ENCODE results near the gene TMEM107.

Gene TMEM107

GRCh38 chr17:8176197-8176940 lies at the start of gene TMEM107 (continued):
- TF ChIP-seq KLF7 (tag by site-specific recombination; IDR thresholded peaks at IDR 0.05; ENCODE audit: borderline replicate concordance), result 0 out of 2 replicates have a peak, but pooled peaks have one; percentile 65

GRCh38 chr17:8224891-8225812 lies 49.0 kb upstream of the TMEM107 start:
- H3K9me3 ChIP-seq (ENCODE audit: control insufficient read depth, insufficient read depth, low read depth, low read length), result no peaks in the 10 kb centered on the region
- peaks cover 12% of the 10 kb centered on the region for H3K4me1 ChIP-seq (ENCODE audit: control insufficient read depth, insufficient read depth, low read length)
- H3K4me3 ChIP-seq (ENCODE audit: low read depth, low read length), result no peak overlapping the region
- CTCF ChIA-PET, result interaction anchor here (0.6 to 2.1 kb wide), 9 partner anchors 39 to 561 kb away, joined by 3 to 8 read pairs (median 3); partner anchors contain the start of gene ALOXE3
- H3K36me3 ChIP-seq (ENCODE audit: control insufficient read depth in 2 of 2, insufficient read depth in 1 of 2, low read length in 2 of 2), result peaks cover 14 to 32% of the 10 kb centered on the region in 2 experiments; a peak in 2 of 3 replicates
- TF ChIP-seq ZNF560 (tag by site-specific recombination; IDR thresholded peaks at IDR 0.05; ENCODE audit: borderline replicate concordance), result no peak
- no peak for TF ChIP-seq ZNF830 (tag by site-specific recombination; IDR thresholded peaks at IDR 0.05; ENCODE audit: low read depth)
- no peak for TF ChIP-seq ZNF112 (tag by site-specific recombination; IDR thresholded peaks at IDR 0.05)
- TF ChIP-seq ZNF394 (tag by site-specific recombination; IDR thresholded peaks at IDR 0.05; ENCODE audit: borderline replicate concordance), result no peak
- no peak for TF ChIP-seq HIC1 (tag by site-specific recombination; IDR thresholded peaks at IDR 0.05)
- TF ChIP-seq ZNF132 (tag by site-specific recombination; IDR thresholded peaks at IDR 0.05; ENCODE audit: borderline replicate concordance), result no peak
- no peak for TF ChIP-seq SCRT1 (tag by site-specific recombination; IDR thresholded peaks at IDR 0.05; ENCODE audit: borderline replicate concordance)
- TF ChIP-seq, protein P1, sequence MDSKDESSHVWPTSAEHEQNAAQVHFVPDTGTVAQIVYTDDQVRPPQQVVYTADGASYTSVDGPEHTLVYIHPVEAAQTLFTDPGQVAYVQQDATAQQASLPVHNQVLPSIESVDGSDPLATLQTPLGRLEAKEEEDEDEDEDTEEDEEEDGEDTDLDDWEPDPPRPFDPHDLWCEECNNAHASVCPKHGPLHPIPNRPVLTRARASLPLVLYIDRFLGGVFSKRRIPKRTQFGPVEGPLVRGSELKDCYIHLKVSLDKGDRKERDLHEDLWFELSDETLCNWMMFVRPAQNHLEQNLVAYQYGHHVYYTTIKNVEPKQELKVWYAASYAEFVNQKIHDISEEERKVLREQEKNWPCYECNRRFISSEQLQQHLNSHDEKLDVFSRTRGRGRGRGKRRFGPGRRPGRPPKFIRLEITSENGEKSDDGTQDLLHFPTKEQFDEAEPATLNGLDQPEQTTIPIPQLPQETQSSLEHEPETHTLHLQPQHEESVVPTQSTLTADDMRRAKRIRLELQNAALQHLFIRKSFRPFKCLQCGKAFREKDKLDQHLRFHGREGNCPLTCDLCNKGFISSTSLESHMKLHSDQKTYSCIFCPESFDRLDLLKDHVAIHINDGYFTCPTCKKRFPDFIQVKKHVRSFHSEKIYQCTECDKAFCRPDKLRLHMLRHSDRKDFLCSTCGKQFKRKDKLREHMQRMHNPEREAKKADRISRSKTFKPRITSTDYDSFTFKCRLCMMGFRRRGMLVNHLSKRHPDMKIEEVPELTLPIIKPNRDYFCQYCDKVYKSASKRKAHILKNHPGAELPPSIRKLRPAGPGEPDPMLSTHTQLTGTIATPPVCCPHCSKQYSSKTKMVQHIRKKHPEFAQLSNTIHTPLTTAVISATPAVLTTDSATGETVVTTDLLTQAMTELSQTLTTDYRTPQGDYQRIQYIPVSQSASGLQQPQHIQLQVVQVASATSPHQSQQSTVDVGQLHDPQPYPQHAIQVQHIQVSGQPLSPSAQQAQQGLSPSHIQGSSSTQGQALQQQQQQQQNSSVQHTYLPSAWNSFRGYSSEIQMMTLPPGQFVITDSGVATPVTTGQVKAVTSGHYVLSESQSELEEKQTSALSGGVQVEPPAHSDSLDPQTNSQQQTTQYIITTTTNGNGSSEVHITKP (tag by site-specific recombination; IDR thresholded peaks at IDR 0.05), result no peak
- TF ChIP-seq ZNF121 (tag by site-specific recombination; IDR thresholded peaks at IDR 0.05), result peak; percentile 35; the same call in 1 of the 2 replicates
- POLR2A ChIA-PET, result interaction anchor here (0.6 to 9.6 kb wide), 8 partner anchors 16 to 106 kb away, joined by 3 to 218 read pairs (median 40); partner anchors contain the start of genes ALOXE3, AURKB, BORCS6 and CTC1
- H3K27ac ChIP-seq (ENCODE audit: extremely low read depth, low read depth, low read length), result no peak overlapping the region

DNA sequence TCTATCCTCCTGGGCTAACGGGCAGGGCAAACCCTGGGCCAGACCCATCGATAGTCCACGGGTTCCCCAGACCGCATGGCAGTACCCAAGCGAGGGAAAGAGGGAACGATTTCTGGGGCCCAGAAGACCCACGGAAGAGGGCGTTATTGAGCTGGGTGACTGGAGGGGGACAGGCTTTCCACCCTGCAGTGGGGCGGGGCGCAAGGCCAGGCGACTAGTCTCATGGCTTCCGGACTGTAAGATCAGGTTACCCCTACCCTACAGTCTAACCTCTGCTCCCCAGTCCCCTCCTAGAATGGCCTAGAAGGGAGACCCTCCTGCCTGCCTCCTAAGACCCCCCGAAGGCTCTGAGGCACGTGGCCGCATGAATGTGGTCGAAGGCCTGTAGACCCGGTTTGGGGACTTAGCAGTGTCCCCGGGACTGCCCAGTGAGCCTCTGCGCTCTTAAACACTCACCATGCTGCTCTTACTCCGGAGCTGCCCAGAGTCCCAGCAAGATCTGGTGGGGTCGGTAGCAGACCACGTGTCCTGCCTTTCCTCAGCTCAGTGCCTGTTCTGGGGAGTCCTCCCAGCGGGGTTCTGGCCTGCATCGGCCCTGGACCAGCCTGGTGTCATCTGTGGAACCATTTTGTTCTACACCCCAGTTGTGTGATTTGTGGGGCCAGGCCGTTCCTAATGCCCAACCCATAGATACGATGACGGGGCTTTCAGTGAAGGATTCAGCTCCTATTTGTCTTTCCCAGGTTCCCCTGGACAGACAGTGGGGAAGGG lies 47.4 kb upstream of the TMEM107 start:
- Histone ChIP-seq H3K4me3 (ENCODE audit: low read depth, low read length) (peak overlapping the region; percentile 78), H3K9me3 (ENCODE audit: control insufficient read depth, insufficient read depth, low read depth, low read length) (no peaks in the 10 kb centered on the region), H3K27ac (ENCODE audit: extremely low read depth, low read depth, low read length) (peak overlapping the region; percentile 70), H3K4me1 (ENCODE audit: control insufficient read depth, insufficient read depth, low read length) (peaks cover 12% of the 10 kb centered on the region), H3K36me3 (ENCODE audit: control insufficient read depth in 2 of 2, insufficient read depth in 1 of 2, low read length in 2 of 2) (peaks cover 4 to 15% of the 10 kb centered on the region in 2 experiments; a peak in 1 of 3 replicates)
- POLR2A ChIA-PET, result interaction anchor here (0.6 to 9.6 kb wide), 19 partner anchors 12 to 152 kb away, joined by 3 to 218 read pairs (median 6); partner anchors contain the start of genes ALOXE3, AURKB, BORCS6 and CTC1
- CTCF ChIA-PET, result interaction anchor here (0.6 to 1.9 kb wide), 11 partner anchors 13 to 163 kb away, joined by 3 to 19 read pairs (median 5); partner anchors contain the start of genes ALOXE3, AURKB, CTC1 and PFAS
- TF ChIP-seq ZNF610 (tag by site-specific recombination; IDR thresholded peaks at IDR 0.05; ENCODE audit: borderline replicate concordance), result no peak
- no peak for TF ChIP-seq REPIN1 (tag by site-specific recombination; IDR thresholded peaks at IDR 0.05; ENCODE audit: low read depth)
- TF ChIP-seq ZNF37A (tag by site-specific recombination; IDR thresholded peaks at IDR 0.05), result no peak
- TF ChIP-seq, protein P2, sequence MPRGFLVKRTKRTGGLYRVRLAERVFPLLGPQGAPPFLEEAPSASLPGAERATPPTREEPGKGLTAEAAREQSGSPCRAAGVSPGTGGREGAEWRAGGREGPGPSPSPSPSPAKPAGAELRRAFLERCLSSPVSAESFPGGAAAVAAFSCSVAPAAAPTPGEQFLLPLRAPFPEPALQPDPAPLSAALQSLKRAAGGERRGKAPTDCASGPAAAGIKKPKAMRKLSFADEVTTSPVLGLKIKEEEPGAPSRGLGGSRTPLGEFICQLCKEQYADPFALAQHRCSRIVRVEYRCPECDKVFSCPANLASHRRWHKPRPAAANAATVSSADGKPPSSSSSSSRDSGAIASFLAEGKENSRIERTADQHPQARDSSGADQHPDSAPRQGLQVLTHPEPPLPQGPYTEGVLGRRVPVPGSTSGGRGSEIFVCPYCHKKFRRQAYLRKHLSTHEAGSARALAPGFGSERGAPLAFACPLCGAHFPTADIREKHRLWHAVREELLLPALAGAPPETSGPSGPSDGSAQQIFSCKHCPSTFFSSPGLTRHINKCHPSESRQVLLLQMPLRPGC (tag by site-specific recombination; IDR thresholded peaks at IDR 0.05), result no peak
- TF ChIP-seq, protein P3, sequence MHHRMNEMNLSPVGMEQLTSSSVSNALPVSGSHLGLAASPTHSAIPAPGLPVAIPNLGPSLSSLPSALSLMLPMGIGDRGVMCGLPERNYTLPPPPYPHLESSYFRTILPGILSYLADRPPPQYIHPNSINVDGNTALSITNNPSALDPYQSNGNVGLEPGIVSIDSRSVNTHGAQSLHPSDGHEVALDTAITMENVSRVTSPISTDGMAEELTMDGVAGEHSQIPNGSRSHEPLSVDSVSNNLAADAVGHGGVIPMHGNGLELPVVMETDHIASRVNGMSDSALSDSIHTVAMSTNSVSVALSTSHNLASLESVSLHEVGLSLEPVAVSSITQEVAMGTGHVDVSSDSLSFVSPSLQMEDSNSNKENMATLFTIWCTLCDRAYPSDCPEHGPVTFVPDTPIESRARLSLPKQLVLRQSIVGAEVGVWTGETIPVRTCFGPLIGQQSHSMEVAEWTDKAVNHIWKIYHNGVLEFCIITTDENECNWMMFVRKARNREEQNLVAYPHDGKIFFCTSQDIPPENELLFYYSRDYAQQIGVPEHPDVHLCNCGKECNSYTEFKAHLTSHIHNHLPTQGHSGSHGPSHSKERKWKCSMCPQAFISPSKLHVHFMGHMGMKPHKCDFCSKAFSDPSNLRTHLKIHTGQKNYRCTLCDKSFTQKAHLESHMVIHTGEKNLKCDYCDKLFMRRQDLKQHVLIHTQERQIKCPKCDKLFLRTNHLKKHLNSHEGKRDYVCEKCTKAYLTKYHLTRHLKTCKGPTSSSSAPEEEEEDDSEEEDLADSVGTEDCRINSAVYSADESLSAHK (tag by site-specific recombination; IDR thresholded peaks at IDR 0.05), result no peak
- TF ChIP-seq TCF7L2 (IDR thresholded peaks at IDR 0.05; ENCODE audit: borderline replicate concordance, low read depth, low read length), result no peak
- TF ChIP-seq ZNF132 (tag by site-specific recombination; IDR thresholded peaks at IDR 0.05; ENCODE audit: borderline replicate concordance), result no peak
